Measurements from ENCODE around the gene ZGPAT. TPM values are rescaled to one million over a fixed set of nuclear protein-coding genes. Genes with fewer than 3 reads are reported as not detected.
A peak's percentile ranks its signal among the peaks of the same experiment; 100 is the strongest.

The ZGPAT gene
- total and polyA plus RNA-seq, 2 of the 13 experiments (the other 11 are each of a cell fraction or from before 2014, with no cell fraction given), result 23.0 to 41.9 TPM

DNA sequence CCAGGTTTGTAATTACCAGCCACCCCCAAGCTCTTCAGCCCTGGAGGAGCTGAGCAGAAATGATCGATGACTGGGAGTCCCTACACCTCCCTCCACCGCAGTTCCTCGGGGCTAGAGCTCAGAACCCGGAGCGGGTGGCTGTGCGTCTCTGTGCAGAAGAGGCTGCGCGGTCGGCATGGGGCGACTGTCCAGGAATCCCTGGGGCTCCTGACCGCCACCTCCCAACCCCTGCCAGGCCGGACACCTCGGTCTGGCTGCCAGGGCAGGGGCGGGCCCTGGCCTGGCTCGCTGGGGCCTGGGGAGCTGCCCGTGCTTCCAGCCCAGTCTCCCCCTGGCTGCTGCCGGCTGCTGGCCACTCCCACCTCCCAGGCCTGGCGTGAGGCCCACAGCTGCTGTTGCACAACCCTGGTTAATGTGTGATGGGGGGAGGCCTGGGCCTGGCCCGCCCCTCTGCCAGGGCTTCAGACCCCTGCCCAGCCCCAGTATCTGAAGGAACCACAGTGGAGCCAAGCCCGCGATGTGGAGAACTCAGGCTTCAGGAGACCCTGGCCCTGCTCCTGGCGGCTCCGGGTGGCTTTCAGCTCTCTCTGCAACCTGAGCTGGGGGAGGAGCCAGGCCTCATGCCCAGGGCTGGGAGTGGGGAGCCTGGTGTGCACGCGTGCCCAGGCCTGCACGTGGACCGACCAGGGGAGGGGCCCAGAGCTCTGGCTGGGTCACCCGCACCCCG is 33.0 kb downstream of the ZGPAT start (continued):
- TF ChIP-seq ZNF350 (CRISPR knock-in tag; IDR thresholded peaks at IDR 0.05; ENCODE audit: borderline replicate concordance, low read depth) (peak; percentile 100), SMAD9 (CRISPR knock-in tag; IDR thresholded peaks at IDR 0.05) (peak; percentile 52; the same call in 1 of the 2 replicates), HNRNPK (IDR thresholded peaks at IDR 0.05; ENCODE audit: low read depth, low read length, poor library complexity, severe bottlenecking) (peak; percentile 86), ZNF510 (CRISPR knock-in tag; IDR thresholded peaks at IDR 0.05; ENCODE audit: low read depth) (peak; percentile 94), NFE2 (CRISPR knock-in tag; IDR thresholded peaks at IDR 0.05) (peak; percentile 26; the same call in 1 of the 2 replicates), ZNF772 (CRISPR knock-in tag; IDR thresholded peaks at IDR 0.05) (peak; percentile 99), MZF1 (CRISPR knock-in tag; IDR thresholded peaks at IDR 0.05; ENCODE audit: borderline replicate concordance) (peak; percentile 9), RCOR2 (CRISPR knock-in tag; IDR thresholded peaks at IDR 0.05) (peak; percentile 65; the same call in 1 of the 2 replicates), TEAD3 (CRISPR knock-in tag; optimal IDR thresholded peaks at IDR 0.05; ENCODE audit: borderline replicate concordance) (peak; percentile 91), ZNF296 (CRISPR knock-in tag; conservative IDR thresholded peaks at IDR 0.05) (peak; percentile 90), ZBTB3 (CRISPR knock-in tag; IDR thresholded peaks at IDR 0.05; ENCODE audit: borderline replicate concordance, low read depth) (peak; percentile 82; the same call in 1 of the 2 replicates), ZNF234 (CRISPR knock-in tag; conservative IDR thresholded peaks at IDR 0.05) (peak; percentile 97), RAD51 (IDR thresholded peaks at IDR 0.05; ENCODE audit: borderline replicate concordance) (no peak), ARNT (IDR thresholded peaks at IDR 0.05) (no peak), ZNF550 (CRISPR knock-in tag; IDR thresholded peaks at IDR 0.05; ENCODE audit: borderline replicate concordance) (peak; percentile 69)
- TF ChIP-seq, protein P1, sequence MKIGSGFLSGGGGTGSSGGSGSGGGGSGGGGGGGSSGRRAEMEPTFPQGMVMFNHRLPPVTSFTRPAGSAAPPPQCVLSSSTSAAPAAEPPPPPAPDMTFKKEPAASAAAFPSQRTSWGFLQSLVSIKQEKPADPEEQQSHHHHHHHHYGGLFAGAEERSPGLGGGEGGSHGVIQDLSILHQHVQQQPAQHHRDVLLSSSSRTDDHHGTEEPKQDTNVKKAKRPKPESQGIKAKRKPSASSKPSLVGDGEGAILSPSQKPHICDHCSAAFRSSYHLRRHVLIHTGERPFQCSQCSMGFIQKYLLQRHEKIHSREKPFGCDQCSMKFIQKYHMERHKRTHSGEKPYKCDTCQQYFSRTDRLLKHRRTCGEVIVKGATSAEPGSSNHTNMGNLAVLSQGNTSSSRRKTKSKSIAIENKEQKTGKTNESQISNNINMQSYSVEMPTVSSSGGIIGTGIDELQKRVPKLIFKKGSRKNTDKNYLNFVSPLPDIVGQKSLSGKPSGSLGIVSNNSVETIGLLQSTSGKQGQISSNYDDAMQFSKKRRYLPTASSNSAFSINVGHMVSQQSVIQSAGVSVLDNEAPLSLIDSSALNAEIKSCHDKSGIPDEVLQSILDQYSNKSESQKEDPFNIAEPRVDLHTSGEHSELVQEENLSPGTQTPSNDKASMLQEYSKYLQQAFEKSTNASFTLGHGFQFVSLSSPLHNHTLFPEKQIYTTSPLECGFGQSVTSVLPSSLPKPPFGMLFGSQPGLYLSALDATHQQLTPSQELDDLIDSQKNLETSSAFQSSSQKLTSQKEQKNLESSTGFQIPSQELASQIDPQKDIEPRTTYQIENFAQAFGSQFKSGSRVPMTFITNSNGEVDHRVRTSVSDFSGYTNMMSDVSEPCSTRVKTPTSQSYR (CRISPR knock-in tag; IDR thresholded peaks at IDR 0.05; ENCODE audit: borderline replicate concordance), result peak; percentile 90
- TF ChIP-seq, protein P2, sequence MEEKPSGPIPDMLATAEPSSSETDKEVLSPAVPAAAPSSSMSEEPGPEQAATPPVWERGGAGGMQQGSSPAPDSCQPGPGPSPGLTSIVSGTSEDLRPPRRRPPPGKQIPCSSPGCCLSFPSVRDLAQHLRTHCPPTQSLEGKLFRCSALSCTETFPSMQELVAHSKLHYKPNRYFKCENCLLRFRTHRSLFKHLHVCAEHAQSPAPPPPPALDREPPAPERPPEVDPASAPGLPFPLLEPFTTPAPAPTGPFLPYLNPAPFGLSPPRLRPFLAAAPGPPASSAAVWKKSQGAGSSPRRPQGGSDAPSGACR (CRISPR knock-in tag; IDR thresholded peaks at IDR 0.05), result peak; percentile 96
- TF ChIP-seq, protein P3, sequence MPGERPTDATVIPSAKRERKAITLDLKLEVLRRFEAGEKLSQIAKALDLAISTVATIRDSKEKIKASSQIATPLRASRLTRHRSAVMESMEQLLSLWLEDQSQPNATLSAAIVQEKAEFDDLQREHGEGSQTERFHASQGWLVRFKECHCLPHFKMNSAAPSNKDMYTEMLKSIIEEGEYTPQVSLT (CRISPR knock-in tag; IDR thresholded peaks at IDR 0.05; ENCODE audit: borderline replicate concordance, low read depth), result peak; percentile 36; the same call in 1 of the 2 replicates
- TF ChIP-seq, protein P4, sequence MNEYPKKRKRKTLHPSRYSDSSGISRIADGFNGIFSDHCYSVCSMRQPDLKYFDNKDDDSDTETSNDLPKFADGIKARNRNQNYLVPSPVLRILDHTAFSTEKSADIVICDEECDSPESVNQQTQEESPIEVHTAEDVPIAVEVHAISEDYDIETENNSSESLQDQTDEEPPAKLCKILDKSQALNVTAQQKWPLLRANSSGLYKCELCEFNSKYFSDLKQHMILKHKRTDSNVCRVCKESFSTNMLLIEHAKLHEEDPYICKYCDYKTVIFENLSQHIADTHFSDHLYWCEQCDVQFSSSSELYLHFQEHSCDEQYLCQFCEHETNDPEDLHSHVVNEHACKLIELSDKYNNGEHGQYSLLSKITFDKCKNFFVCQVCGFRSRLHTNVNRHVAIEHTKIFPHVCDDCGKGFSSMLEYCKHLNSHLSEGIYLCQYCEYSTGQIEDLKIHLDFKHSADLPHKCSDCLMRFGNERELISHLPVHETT (CRISPR knock-in tag; conservative IDR thresholded peaks at IDR 0.05), result peak; percentile 97
- TF ChIP-seq, protein P5, sequence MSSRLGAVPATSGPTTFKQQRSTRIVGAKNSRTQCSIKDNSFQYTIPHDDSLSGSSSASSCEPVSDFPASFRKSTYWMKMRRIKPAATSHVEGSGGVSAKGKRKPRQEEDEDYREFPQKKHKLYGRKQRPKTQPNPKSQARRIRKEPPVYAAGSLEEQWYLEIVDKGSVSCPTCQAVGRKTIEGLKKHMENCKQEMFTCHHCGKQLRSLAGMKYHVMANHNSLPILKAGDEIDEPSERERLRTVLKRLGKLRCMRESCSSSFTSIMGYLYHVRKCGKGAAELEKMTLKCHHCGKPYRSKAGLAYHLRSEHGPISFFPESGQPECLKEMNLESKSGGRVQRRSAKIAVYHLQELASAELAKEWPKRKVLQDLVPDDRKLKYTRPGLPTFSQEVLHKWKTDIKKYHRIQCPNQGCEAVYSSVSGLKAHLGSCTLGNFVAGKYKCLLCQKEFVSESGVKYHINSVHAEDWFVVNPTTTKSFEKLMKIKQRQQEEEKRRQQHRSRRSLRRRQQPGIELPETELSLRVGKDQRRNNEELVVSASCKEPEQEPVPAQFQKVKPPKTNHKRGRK (CRISPR knock-in tag; IDR thresholded peaks at IDR 0.05), result 0 out of 2 replicates have a peak, but pooled peaks have one; percentile 16
- TF ChIP-seq, protein P6, sequence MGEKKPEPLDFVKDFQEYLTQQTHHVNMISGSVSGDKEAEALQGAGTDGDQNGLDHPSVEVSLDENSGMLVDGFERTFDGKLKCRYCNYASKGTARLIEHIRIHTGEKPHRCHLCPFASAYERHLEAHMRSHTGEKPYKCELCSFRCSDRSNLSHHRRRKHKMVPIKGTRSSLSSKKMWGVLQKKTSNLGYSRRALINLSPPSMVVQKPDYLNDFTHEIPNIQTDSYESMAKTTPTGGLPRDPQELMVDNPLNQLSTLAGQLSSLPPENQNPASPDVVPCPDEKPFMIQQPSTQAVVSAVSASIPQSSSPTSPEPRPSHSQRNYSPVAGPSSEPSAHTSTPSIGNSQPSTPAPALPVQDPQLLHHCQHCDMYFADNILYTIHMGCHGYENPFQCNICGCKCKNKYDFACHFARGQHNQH (CRISPR knock-in tag; IDR thresholded peaks at IDR 0.05), result peak; percentile 90; the same call in 1 of the 2 replicates
